ENCODE data around the gene NUP93. TPM values are rescaled to one million over a fixed set of nuclear protein-coding genes. Genes with fewer than 3 reads are reported as not detected.

The NUP93 gene
- polyA plus RNA-seq, 1 experiment = 46.4 TPM

DNA sequence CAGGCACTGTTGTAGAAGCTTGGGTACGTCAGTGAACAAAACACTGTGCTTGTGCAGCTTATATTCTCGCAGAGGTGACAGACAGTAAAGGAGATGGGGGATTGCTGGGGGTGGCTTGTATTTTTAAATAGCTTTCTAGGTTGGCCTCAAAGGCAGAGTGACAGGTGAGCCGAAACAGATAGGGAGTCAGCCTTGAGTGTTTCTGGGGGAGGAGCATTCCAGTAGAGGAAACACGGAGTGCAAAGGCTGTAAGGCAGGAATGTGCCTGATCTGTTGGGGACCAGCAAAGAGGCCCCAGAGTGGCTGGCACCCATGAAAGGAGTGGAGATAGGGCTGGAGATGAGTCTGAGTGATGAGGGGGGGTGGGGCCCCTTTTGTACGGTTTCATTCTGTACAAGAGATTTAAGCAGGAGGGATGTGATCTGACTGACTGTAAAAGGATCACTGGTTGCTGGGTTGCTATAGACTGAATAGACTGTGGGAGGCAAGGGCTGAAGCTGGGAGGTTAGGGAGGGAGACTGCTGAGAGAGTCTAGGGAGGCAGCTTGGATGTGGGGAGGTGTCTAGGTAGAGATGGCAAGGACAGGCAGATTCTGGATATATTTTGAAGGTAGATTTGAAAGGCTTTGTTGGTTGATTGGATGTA, 15.2 kb downstream of the NUP93 start:
- CTCF ChIA-PET = no interaction called here
- Histone ChIP-seq H3K27ac (ENCODE audit: low read depth, low read length) (no peak overlapping the region), H3K27me3 (ENCODE audit: control insufficient read depth, insufficient read depth, low read length) (no peaks in the 10 kb centered on the region), H3K9me3 (ENCODE audit: control insufficient read depth, insufficient read depth, low read length) (no peaks in the 10 kb centered on the region), H3K4me3 (ENCODE audit: low read depth, low read length) (no peak overlapping the region)
- TF ChIP-seq, protein P1, sequence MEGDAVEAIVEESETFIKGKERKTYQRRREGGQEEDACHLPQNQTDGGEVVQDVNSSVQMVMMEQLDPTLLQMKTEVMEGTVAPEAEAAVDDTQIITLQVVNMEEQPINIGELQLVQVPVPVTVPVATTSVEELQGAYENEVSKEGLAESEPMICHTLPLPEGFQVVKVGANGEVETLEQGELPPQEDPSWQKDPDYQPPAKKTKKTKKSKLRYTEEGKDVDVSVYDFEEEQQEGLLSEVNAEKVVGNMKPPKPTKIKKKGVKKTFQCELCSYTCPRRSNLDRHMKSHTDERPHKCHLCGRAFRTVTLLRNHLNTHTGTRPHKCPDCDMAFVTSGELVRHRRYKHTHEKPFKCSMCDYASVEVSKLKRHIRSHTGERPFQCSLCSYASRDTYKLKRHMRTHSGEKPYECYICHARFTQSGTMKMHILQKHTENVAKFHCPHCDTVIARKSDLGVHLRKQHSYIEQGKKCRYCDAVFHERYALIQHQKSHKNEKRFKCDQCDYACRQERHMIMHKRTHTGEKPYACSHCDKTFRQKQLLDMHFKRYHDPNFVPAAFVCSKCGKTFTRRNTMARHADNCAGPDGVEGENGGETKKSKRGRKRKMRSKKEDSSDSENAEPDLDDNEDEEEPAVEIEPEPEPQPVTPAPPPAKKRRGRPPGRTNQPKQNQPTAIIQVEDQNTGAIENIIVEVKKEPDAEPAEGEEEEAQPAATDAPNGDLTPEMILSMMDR (IDR thresholded peaks at IDR 0.05; ENCODE audit: low read depth, low read length) = no peak
- POLR2A ChIA-PET = no interaction called here
- no peak for DNase-seq (ENCODE audit: low read depth, low spot score)

DNA sequence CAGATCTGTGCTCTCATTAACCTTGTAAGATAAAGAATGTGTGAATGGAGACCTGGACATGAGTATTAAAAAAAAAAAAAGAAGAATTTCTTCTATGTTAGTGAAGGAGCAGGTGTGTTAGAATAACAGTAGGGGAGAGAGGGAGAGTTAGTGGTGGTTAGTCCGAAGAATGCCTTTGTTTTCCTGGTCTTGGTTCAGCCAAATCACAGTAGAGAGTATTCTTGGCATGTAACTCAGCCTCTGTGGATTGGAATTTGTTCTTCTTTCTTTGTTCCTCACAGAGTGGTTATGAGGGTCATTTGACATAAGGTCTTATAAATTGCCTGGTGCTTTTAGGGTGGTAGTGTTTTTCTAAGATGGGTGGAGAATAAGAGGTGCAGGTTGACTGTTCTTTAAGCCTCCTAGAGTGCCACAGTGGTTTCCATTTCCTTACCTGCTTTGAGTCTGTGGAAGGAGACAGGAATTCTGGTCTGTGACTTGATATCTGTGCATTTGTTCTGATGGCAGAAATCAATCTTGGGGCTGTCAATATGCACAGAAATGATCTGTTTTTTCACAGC, 17.6 kb downstream of the NUP93 start:
- Histone ChIP-seq H3K9me3 (ENCODE audit: control insufficient read depth, insufficient read depth, low read length) (no peaks in the 10 kb centered on the region), H3K4me3 (ENCODE audit: low read depth, low read length) (no peak overlapping the region), H3K27me3 (ENCODE audit: control insufficient read depth, insufficient read depth, low read length) (no peaks in the 10 kb centered on the region), H3K27ac (ENCODE audit: low read depth, low read length) (no peak overlapping the region)
- TF ChIP-seq, protein P1 (IDR thresholded peaks at IDR 0.05; ENCODE audit: low read depth, low read length) = no peak
- DNase-seq (ENCODE audit: low read depth, low spot score) = no peak
- POLR2A ChIA-PET = no interaction called here
- CTCF ChIA-PET = interaction anchor here (0.8 kb wide), 1 partner anchor 11 kb away, joined by 3 read pairs; no protein-coding TSS in a partner anchor

DNA sequence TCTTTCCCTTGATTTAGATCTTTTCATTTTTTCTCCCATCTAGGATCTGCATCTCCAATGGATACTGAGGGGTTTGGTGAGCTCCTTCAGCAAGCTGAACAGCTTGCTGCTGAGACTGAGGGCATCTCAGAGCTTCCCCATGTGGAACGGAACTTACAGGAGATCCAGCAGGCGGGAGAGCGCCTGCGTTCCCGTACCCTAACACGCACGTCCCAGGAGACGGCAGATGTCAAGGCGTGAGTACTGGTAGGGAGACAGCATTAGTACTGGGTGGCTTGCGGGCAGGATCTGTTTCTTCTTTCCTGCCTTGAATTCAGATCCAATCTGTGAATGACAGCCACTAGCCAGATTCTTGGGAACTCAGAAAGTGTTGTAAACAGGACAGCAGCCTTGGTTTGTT, 18.3 kb downstream of the NUP93 start:
- Histone ChIP-seq H3K27me3 (ENCODE audit: control insufficient read depth, insufficient read depth, low read length) (no peaks in the 10 kb centered on the region), H3K9me3 (ENCODE audit: control insufficient read depth, insufficient read depth, low read length) (no peaks in the 10 kb centered on the region), H3K4me3 (ENCODE audit: low read depth, low read length) (no peak overlapping the region), H3K27ac (ENCODE audit: low read depth, low read length) (no peak overlapping the region)
- no peak for DNase-seq (ENCODE audit: low read depth, low spot score)
- TF ChIP-seq, protein P1 (IDR thresholded peaks at IDR 0.05; ENCODE audit: low read depth, low read length) = no peak
- CTCF ChIA-PET = interaction anchor here (0.8 kb wide), 1 partner anchor 11 kb away, joined by 3 read pairs; no protein-coding TSS in a partner anchor
- POLR2A ChIA-PET = no interaction called here

DNA sequence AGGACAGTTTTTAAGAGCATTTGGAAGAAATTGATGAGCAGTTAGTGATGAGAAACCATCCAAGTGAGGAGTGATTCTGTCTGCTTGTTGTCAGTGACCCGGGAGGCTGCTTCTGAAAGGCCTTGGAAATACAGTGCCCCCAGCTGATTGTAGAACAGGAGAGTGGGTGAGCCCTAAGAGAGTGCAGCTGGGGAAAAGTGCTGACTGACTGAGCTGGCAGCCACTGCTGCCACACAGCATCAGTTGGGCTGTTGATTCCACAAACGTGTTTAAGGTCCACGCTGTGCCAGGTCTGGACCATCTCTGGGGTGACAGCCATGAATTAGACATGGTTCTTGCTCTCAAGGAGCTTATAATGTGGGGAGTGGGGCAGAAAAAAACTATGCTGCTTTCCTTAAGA, 18.9 kb downstream of the NUP93 start:
- no peaks in the 10 kb centered on the region for H3K9me3 ChIP-seq (ENCODE audit: control insufficient read depth, insufficient read depth, low read length)
- DNase-seq (ENCODE audit: low read depth, low spot score) = no peak
- no peak overlapping the region for H3K27ac ChIP-seq (ENCODE audit: low read depth, low read length)
- TF ChIP-seq, protein P1 (IDR thresholded peaks at IDR 0.05; ENCODE audit: low read depth, low read length) = no peak
- ChIA-PET CTCF (no interaction called here), POLR2A (no interaction called here)
- no peak overlapping the region for H3K4me3 ChIP-seq (ENCODE audit: low read depth, low read length)
- no peaks in the 10 kb centered on the region for H3K27me3 ChIP-seq (ENCODE audit: control insufficient read depth, insufficient read depth, low read length)

DNA sequence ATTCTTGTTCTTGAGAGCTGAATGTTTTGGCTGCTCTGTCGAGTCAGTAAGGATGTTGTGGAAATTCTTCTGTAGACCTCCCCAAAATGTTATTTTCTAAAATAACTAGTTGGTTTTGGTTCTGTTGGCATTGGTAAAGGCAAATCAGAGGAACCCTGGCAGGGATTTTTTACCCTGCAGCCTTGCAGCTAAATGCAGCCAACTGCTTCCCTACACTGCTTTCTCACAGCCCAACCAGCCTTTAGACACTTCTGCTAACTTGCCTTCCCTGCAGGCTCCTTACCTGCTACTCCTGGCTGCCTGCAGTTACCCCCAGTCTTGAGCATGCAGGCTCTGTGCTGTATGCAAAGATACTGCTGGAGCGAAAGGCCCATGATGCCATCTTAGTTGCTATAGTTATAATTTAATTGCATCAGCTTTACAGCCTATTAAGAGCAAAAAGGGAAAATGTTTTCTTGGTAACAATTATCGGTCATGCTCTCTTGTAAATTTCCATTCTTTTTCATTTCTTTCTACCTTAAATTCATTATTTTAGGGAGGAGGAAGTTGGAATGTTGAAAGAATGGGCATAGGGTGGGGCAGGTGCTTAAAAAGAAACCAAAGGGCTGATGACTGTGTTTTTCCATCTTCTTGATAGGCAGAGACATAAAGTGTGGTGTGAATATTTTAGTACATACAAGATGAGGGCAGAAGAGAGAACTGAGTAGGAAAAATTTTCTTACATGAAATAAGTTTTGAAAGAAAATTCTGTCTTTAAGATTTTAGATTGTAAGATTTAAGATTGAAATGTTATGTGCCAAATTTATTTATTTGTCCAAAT, 20.0 kb downstream of the NUP93 start:
- POLR2A ChIA-PET = no interaction called here
- DNase-seq (ENCODE audit: low read depth, low spot score) = no peak
- H3K27ac ChIP-seq (ENCODE audit: low read depth, low read length) = no peak overlapping the region

More for the DNA sequence above, 20.0 kb downstream of the NUP93 start:
- CTCF ChIA-PET = no interaction called here
- H3K4me3 ChIP-seq (ENCODE audit: low read depth, low read length) = no peak overlapping the region
- peaks cover 2% of the 10 kb centered on the region; the same call in 1 of the 2 replicates for H3K9me3 ChIP-seq (ENCODE audit: control insufficient read depth, insufficient read depth, low read length)
- H3K27me3 ChIP-seq (ENCODE audit: control insufficient read depth, insufficient read depth, low read length) = no peaks in the 10 kb centered on the region
- TF ChIP-seq, protein P1 (IDR thresholded peaks at IDR 0.05; ENCODE audit: low read depth, low read length) = no peak

Data from AG04450 (cell line).